GM21526 (cell line): ENCODE results near the gene ARID5A.
"Not testable (repeated sequence)": the region's sequence is repeated elsewhere in the genome, so short reads cannot be mapped to it uniquely, and the experiment has no call there.

Experiments
- ATAC-seq: cut with Tn5 transposase; IDR thresholded peaks from one replicate; pipeline ENCODE4 v1.9.1; 2021; ENCODE audit warnings: moderate library complexity; ENCODE audit not compliant: unreplicated experiment, low FRiP score

The ARID5A gene, protein sequence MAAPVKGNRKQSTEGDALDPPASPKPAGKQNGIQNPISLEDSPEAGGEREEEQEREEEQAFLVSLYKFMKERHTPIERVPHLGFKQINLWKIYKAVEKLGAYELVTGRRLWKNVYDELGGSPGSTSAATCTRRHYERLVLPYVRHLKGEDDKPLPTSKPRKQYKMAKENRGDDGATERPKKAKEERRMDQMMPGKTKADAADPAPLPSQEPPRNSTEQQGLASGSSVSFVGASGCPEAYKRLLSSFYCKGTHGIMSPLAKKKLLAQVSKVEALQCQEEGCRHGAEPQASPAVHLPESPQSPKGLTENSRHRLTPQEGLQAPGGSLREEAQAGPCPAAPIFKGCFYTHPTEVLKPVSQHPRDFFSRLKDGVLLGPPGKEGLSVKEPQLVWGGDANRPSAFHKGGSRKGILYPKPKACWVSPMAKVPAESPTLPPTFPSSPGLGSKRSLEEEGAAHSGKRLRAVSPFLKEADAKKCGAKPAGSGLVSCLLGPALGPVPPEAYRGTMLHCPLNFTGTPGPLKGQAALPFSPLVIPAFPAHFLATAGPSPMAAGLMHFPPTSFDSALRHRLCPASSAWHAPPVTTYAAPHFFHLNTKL

DNA sequence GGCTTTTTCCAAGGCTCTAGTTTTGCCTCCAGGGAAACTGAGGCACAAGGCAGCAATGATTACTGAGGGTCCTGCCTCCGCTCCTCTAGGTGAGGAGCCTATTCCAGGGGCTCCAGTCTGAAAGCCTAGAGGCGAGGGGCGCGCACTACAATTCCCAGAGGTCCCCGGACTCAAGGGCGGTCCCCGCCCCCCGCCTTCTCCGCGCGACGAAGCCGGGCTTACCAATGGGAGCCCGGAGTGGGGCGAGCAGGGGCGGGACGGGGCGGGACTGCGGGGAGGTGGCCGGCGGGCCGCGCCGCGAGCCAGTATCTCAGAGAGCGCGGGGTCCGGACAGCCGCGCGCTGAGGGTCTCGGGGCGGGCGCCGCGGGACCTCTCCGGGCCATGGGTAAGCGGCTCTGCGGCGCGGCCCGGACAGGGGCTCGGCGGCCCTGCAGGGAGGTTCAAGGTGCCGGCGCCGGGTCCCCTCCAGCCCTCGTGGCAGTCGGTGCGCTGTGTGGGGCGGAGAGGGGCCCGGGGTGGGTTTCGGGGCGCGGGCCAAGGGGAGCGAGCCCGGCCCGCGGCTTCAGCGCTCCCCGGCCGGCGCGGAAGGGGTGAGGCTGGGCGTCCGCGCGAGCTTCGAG lies at the start of gene ARID5A:
ARID5A (plus strand) TSS at position 308 of the 621 bp plus-strand sequence; CDS start at position 383, 75 bp downstream.
- peak; percentile 51 for ATAC-seq

DNA sequence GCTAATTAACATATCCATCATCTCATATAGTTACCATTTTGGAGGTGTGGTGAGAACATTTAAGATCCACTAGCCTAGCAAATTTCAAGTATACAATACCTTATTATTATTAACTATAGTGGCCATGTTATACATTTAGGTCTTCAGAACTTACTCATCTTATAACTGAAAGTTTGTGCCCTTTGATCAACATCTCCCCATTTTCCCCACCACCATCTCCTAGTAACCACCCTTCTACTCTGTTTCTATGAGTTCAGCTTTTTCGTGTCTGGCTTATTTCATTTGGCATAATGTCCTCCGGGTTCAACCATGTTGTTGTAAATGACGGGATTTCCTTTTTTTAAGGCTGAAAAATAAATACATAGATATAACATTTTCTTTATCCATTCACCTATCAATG lies 47.3 kb upstream of the ARID5A start:
- no peak for ATAC-seq

DNA sequence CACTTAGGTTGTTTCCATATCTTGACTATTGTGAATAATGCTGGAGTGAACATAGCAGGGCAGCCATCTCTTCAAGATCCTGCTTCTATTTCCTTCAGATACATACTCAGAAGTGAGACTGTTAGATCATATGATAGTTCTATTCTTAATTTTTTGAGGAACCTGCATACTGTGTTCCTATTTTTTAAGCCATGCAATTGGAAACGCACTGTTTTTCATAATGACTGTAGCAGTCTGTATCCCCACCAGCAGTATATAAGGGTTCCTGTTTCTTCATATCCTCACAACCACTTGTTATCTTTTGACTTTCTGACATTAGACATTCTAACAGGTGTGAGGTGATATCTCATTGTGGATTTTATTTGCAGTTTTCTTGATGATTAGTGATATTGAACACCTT lies 46.9 kb upstream of the ARID5A start:
- ATAC-seq, result no peak

DNA sequence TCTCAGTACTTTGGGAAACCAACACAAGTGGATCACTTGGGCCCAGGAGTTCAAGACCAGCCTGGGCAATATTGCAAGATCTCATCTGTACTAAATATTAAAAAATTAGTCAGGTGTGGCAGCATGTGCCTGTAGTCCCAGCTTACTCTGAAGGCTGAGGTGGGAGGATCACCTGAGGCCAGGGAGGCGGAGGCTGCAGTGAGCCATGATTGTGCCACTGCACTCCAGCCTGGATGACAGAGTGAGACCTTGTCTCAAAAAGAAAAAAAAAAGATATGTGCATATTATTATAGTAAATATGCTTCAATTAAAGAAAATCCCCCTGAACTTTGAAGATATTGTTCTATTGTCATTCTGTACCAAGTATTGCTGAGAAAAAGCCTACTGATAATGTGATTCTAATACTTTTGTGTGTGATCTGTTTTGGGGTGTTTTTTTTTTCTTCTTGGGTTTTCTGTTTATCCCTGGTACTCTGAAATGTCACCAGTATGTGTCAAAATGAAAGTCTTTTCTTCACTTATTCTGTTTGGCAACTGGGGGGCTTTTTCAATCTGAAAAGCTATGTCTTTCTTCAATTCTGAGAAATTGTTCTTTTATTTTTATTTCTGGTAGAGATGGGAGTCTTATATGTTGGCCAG lies 44.6 kb upstream of the ARID5A start:
- no peak for ATAC-seq

DNA sequence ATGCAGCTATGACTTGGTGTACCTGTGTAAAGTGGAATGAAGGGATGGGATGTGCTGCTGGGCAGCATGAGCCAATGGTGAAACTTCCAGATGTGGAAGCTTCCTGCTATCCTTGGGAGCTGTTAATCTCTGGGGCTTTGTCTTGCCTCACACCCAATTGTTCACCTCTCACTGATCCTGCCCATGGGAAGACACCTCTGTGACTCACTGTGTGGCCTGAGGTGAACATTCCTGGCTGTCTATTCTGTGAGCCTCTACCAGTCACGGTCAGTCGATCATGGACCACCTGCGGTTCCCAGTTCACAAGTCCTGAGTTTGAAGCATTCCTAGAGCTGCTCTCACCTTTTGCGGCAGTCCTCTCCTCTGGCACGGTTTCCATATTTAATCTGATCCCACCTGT lies 43.5 kb upstream of the ARID5A start:
- no peak for ATAC-seq

DNA sequence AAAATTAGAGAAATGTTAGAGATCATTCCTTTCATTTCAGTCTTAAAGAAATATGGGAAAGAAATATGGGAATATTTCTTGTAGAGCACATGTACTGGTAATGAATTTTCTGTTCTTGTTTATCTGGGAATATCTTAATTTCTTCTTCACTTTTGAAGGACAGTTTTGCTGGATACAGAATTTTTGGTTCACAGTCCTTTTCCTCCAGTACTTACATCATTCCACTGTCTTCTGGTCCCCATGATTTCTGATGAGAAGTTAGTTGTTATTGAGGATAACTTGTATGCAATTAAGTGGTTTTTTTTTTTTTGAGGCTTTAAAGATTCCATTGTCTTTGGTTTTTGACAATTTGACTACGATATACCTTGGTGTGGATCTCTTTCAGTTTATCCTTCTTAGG lies 42.4 kb upstream of the ARID5A start:
- ATAC-seq, result no peak

DNA sequence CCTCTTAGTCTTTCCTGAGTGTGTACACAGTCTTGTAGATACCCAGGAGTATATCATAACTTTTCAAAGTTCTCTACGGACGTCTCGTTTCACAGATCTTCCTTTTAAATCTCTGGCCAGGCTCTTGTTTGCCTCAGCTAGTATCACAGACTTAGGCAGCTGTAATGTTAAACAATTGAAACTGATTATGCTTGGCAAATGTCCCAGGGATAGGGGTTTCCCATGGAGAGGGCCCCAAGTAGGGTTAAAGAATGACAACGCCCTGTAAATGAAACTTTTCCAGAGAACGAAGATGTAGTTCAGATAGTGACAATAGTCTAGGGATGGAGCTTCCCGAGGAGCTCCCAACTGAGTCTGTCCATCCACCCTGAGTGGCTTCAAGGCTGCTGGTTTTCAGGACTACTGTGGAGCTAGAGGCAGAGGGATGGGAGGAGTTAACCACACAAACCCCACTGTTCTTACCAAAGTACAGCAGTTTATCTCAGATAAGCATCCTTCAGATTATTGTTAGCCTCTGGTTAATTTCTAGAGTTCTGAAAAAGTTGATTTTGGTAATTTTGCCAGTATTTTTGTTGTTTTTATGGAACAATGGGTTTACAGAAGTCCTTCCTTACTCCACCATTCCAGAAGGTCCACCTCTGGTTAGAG lies 40.4 kb upstream of the ARID5A start:
- no peak for ATAC-seq

DNA sequence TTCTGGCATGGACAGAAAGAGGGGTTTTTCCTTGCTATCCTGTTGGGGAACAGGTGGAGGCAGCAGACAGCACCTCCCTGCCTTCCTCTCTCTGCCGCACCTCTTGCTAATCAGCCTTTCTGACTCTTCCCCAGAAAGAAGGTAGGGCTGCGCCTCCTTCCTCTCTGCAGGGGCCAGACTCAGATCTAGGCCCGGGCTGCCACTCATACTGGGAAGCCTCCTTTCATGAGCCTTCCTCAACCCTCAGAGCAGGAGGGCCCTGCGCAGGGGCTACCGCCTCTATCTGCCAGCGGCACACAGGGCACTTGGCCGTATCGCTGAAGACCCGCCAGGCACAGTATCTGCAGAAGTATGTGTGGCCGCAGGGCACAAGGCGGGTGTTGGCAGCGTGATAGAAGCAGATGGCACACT lies 38.5 kb upstream of the ARID5A start:
- no peak for ATAC-seq

DNA sequence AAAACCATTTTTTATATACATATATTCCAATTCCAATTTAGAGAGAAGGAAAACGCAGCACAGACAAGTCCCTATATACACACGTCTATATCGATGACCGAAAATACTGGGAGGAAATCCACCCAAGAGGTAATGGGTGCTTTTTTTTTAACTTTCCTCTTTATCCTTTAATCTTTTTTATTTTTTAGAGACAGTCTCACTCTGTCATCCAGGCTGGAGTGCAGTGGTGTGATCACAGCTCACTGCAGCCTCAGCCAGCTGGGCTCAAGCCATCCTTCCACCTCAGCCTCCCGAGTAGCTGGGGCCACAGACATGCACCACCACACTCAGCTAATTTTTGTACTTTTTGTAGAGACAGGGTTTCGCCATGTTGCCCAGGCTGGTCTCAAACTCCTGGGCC lies 37.9 kb upstream of the ARID5A start:
- ATAC-seq, result not testable (repeated sequence)

DNA sequence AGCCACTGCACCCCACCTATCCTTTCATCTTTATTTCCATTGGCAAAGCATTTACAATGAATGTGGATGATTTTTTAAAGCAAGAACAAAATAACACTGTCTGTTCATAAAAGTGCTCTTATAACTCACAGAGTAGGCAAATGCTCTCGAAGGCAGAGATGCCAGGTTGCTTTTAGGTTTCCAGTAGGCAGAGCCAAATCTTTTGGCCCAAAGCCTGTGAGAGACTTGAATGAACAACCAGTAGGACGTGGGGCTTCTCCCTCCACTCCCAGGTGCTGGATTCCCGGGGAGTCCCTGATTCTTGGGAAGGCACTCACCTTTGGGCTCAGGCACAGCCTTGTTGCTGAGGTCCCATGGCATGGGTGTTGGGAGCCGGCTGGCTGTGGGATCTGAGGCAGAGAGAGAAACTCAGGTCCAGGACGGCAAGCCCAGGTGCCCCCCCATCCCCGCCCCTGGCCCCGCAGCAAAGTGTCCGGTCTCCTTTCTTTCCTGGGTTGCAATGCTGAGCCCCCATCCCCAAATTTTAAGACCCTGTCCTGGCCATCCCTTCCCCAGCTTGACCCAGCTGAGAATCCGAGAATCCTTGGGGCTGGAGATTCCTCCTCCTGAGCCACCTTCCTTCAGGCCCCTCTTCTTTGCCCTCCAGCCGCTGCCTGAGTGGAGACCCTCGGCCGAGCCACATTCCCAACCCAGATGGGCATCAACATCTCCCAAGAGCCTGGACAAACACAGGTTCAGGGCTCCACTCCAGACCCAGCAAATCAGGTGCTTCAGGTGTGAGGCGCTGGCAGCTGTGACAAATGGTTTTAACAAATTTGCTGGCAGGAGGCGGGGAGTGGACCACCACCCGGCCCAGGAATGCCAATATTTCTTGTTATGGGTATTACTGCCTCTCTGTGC lies 37.2 kb upstream of the ARID5A start:
- ATAC-seq, result no peak

DNA sequence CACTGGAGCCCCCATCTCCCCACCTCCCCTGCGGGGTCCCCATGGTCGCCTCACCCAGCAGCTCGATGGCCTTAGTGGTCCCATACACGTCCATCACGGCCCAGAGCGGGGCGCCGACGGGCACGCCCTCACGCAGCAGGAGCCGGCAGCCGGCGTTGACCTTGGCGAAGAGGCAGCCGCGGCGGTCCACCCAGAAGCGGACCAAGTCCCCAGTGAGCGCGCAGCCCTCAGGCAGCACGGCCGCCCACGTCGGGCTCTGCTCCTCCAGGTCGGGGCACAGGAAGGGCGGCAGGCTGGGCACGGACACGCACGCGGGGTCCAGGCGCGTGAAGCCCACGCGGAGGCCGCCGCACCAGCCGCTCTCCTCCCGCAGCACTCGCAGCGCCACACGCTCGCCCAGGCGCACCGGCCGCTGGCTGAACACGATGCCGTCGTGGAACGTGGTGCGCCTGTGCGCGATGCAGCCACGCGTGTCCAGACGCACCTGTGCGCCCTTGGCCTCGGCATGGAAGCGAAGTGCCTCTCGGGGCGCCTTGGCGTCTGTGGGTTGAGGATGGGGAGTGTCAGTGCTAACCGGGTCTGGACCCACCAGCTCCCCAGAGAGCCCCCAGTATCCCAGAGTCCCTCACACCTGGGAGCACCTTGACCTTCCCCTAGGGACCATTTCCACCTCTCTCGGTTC lies 36.0 kb upstream of the ARID5A start:
- ATAC-seq, result no peak

DNA sequence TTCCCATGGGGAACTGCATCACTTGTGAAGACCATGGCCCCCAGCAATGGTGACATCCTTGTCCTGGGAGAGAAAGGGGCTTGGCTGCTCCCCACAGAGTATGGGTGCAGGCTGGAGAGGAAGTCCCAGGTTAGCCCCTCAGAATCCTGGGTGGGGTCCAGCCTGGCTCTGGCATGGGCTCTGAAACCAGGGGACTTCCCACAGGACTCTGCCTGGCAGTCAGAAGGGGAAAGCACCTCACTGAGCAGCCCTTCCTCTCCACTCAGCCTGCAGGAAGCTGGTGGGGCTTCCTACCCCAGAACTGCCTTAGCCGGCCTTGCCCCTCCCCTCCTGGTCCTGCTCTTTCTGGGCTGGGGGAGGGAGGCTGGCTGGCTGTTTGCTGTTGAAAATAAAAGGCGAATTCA lies 35.1 kb upstream of the ARID5A start:
- ATAC-seq, result no peak

DNA sequence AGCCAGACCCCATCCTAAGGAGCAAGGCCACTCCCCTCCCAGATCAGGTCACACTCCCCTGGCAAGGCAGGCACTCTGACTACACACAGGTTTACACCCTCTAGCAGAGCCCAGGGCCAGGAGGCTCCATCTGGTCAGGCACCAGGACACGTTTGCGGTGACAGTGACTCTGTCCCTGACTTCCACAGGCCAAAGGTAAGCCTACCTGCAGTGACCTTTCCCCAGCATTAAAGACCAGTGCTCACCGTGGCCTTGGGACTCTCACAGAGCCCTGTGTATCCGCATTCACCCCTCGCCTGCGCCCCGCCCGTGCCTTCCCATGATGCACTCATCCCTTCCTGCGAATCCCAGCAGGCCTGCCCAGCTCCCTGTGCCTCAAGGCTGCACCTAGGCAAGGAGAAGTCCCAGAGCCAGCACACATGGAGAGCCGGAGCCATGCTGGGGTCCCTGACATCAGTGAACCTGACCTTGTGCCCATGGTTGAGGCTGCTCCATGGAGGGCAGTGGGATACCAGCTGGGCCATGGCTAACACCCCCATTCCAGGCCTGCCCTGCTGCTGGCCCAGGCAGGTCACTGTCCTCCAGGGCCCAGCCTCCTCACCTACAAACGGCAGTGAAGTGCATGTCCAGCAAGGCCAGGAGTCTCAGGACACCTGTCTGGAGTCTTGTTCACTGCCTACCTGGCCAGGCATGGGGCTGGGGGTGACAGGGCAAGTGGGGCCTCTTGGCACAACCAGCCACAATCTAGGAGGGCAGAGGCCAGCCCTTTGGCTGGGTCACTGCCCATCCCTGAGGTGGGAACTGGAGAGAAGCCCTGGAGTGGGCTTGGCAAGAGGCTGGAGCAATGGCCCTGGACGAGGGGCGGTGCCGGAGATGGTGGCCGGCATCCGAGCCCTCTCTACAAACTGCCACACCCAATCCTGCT lies 34.4 kb upstream of the ARID5A start:
- no peak for ATAC-seq

DNA sequence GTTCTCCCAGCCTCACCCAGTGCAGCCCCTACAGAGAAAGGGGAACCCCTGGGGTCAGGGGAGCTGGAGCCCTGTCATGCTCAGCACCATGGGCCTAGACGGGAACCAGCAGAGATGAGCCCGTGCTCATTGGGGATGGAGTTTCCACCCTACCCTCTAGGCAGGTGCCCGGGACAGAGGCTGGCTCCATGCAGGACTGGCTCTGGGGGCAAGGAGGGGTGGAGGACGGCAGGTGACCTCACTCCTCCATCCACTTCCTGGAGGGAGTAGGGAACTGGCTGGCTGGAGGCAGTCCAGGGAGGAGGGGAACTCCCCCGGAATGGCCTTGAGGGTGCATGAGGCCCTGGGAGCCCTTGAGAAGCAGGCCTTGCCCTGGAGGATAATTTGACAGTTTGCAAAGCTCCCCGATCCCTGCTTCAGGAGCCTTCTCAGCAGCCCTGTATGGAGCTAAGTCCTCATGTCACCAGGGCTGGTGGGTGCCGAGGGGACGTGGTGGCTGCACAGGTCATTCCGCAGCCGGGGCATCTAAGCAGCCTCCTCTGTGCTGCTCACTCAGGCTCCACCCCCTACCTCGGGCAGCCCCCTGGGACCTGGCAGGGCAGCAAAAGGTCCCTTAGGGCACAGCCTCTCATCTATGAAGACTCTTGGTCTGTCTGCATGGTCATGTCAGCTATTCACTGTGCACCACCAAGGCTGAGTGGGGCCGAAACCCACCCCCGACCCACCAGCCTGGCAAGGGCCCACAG lies 33.5 kb upstream of the ARID5A start:
- no peak for ATAC-seq

DNA sequence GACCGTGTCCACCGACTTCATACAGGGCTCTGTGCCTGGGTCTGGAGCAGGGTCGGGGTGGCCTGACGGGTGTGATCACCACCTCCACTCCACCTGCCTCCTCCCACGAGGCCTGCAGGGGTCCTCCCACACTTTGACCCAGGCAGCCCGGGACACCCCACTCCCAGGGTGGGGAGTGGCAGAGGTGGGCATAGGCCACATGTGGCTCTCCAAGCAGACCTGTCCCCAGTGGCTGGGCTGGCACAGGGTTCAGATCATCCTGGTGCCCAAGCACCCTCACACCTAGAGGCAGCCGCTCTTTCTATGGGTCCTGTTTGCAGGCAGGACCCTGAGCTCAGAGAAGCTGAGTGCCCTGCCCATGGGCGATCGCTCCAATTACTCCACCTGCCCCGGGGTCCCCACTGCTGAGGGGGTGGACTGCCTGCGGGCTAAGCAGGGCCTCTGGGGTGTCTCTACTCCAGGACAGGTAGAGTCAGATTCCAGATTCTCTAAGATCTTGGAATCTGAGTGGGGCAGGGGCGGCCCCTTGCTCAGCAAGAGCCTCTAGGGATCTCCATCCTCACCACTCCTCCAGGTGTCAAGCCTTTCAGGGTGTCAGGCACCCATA lies 32.8 kb upstream of the ARID5A start:
- no peak for ATAC-seq

DNA sequence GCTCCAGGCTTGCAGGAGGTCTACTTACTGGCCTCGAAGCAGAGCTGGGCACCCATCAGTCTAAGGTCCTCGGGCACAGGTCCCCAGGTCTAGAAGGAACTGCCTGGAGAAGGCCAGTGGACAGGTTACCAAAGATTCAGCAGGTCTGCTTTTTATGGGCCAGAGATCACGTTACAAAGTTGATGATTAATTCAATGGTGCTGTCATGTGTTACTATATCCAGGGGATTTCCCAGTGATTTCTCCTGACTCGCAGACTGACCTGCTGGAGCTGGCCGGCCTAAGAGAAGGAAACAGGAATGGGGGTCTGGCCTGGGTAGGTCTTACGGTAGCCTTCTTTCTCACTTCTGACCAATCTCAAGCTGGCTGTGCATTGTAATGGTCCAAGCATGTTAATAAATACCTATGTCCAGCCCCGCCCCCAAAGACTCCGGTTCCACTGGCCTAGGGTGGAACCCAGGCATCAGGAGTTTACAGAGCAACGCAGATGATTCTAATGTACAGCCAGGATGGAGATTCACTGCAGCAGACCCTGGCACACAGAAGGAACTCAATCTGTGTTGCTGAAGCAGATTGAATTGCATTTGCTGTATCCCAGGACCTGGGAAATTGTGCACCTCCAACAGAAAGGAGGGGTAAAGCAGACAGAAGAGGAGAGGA lies 31.2 kb upstream of the ARID5A start, which contains the start of gene NEURL3:
NEURL3 (minus strand) TSS at position 127 of the 659 bp plus-strand sequence; CDS start at position 56, 71 bp downstream.
- ATAC-seq, result no peak
